BLaER1 (cell line): ENCODE results near the gene NCKAP5.

ENCODE experiments used
- H3K27ac ChIP-seq: shearing (Covaris generic); formaldehyde crosslinking; 2 replicates; pipeline ENCODE4 v1.8.1; 2022
- H3K27me3 ChIP-seq: shearing (Covaris generic); formaldehyde crosslinking; 2 replicates; pipeline ENCODE4 v1.8.1; 2022
- H3K36me3 ChIP-seq: shearing (Covaris generic); formaldehyde crosslinking; 2 replicates; pipeline ENCODE4 v1.8.1; 2022
- H3K4me1 ChIP-seq: shearing (Covaris generic); formaldehyde crosslinking; 2 replicates; pipeline ENCODE4 v1.8.1; 2022
- H3K4me2 ChIP-seq: shearing (Covaris generic); formaldehyde crosslinking; 2 replicates; pipeline ENCODE4 v1.8.1; 2022
- H3K4me3 ChIP-seq: shearing (Covaris generic); formaldehyde crosslinking; 2 replicates; pipeline ENCODE4 v1.8.1; 2022
- H3K9ac ChIP-seq: shearing (Covaris generic); formaldehyde crosslinking; 2 replicates; pipeline ENCODE4 v1.8.1; 2022
- H3K9me3 ChIP-seq: shearing (Covaris generic); formaldehyde crosslinking; 2 replicates; pipeline ENCODE4 v1.8.1; 2022
- H4K20me1 ChIP-seq: shearing (Covaris generic); formaldehyde crosslinking; 2 replicates; pipeline ENCODE4 v1.8.1; 2022
- Cebpa-rat ChIP-seq: shearing (Covaris generic); IDR thresholded peaks from 2 replicates; pipeline ENCODE4 v1.8.1; 2022

The NCKAP5 gene

DNA sequence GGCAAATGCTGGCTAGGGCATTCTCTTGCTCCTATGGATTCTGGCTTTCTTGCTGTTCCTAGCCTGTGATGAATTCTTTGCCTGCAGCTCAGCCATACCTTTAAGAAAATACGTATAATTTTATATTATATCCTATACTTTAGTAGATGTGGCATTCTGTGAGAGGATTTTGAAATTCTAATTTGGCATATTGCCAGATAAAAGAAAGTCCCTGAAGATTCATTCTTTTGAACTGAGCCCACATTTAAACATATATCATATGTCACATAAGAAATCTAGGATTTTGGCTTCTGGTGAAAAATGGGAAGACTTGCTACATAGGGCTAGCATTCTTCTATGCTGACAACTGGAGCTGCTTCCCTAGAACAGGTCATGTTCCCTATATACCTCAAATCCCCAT, 806.8 kb downstream of the NCKAP5 start:
- no peak for TF ChIP-seq Cebpa-rat
- Histone ChIP-seq H3K27ac (no peak overlapping the region), H3K27me3 (no peaks in the 10 kb centered on the region), H3K36me3 (no peaks in the 10 kb centered on the region), H3K9me3 (no peaks in the 10 kb centered on the region), H3K4me3 (no peak overlapping the region), H4K20me1 (no peaks in the 10 kb centered on the region), H3K9ac (no peak overlapping the region), H3K4me2 (no peak overlapping the region), H3K4me1 (no peaks in the 10 kb centered on the region)

DNA sequence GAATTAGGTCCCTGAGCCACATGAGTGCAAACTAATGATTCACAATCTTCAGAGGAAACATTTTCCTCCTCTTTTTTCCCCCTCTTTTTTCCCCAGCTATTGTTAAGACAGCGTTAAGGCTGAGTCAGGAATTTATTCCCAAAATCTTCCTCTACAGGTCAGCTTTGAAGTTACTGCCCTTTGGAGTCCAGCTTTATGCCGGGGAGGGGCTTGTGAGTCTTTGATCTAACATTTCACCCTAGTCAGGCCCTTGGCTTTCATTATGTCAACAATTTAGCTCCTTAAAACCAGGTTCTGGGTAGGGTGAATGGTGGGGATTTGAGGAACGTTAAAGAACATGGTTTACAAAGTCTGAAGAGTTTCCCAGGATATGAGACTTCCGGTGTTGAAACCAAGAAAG, 807.3 kb downstream of the NCKAP5 start:
- no peak overlapping the region for H3K27ac ChIP-seq
- H3K4me1 ChIP-seq: no peaks in the 10 kb centered on the region
- H3K27me3 ChIP-seq: no peaks in the 10 kb centered on the region
- no peak for TF ChIP-seq Cebpa-rat
- H3K4me3 ChIP-seq: no peak overlapping the region
- H3K9ac ChIP-seq: no peak overlapping the region
- H3K4me2 ChIP-seq: no peak overlapping the region
- H3K36me3 ChIP-seq: no peaks in the 10 kb centered on the region
- no peaks in the 10 kb centered on the region for H3K9me3 ChIP-seq
- no peaks in the 10 kb centered on the region for H4K20me1 ChIP-seq

DNA sequence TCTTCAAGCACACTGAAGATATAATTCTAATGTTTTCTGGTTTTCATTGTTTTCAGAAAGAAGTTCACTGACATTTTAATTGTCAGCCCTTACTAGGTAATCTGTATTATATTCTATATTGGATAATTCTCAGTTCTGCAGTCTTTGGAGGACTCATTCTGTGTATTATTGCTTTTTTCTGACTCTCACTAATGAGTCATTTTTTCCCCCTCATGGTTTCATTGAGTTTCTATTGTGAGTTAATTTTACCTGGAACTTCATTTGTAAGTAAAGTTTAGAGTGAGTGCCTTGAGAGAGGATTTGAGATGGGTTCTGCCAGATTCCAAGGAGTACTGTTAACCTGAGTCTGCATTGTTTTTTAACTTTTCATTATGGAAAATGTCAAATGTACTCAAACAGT, 807.9 kb downstream of the NCKAP5 start:
- TF ChIP-seq Cebpa-rat: no peak
- no peak overlapping the region for H3K4me3 ChIP-seq
- no peak overlapping the region for H3K27ac ChIP-seq
- no peaks in the 10 kb centered on the region for H3K9me3 ChIP-seq
- H3K27me3 ChIP-seq: no peaks in the 10 kb centered on the region
- no peaks in the 10 kb centered on the region for H4K20me1 ChIP-seq
- H3K9ac ChIP-seq: no peak overlapping the region
- no peaks in the 10 kb centered on the region for H3K4me1 ChIP-seq
- no peak overlapping the region for H3K4me2 ChIP-seq
- H3K36me3 ChIP-seq: no peaks in the 10 kb centered on the region

DNA sequence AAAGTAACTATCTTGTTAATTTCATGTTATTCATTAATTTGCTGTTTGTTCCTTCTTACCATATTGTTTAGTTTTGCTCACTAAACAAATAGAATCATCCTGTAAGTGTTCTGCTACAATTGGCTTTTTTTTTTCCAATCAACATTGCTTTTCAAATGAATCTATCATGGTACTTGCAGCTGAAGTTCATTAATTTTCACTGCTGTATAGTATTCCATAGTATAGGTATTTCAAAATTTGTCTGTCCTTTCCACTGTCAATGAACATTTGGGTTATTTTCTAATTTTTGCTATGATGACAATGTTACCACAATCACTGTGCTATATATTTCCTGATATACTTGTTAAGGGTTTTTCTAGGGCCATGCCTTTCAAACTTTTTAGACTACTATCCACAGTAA, 809.3 kb downstream of the NCKAP5 start:
- H3K36me3 ChIP-seq: no peaks in the 10 kb centered on the region
- TF ChIP-seq Cebpa-rat: no peak
- H3K27me3 ChIP-seq: no peaks in the 10 kb centered on the region
- H3K9ac ChIP-seq: no peak overlapping the region
- peaks cover 8% of the 10 kb centered on the region; the same call in 1 of the 2 replicates for H3K4me1 ChIP-seq
- H4K20me1 ChIP-seq: no peaks in the 10 kb centered on the region
- H3K9me3 ChIP-seq: no peaks in the 10 kb centered on the region
- H3K4me2 ChIP-seq: no peak overlapping the region
- H3K27ac ChIP-seq: no peak overlapping the region
- H3K4me3 ChIP-seq: no peak overlapping the region

DNA sequence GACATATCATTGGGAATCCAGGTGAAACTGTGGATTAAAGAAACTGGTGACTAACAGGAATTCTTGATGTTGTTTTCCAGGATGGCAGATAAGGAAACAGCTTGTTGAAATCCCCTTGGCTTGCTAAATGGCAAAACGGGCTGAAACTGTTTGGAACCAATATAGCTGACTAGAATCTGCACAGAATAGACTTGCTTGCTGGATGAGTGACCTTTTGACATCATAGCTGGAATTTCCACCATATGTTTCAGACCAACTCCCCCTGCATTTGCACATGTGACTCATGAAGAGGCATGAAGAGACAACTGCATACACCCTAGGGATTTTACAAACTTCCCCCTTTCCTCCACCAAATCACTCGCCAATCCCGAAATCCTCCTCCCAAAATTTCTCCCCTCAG, 810.6 kb downstream of the NCKAP5 start:
- Histone ChIP-seq H3K9me3 (no peaks in the 10 kb centered on the region), H3K27me3 (no peaks in the 10 kb centered on the region), H3K4me3 (no peak overlapping the region), H4K20me1 (no peaks in the 10 kb centered on the region), H3K36me3 (no peaks in the 10 kb centered on the region), H3K27ac (no peak overlapping the region), H3K4me1 (peaks cover 9% of the 10 kb centered on the region; the same call in 1 of the 2 replicates), H3K9ac (no peak overlapping the region), H3K4me2 (no peak overlapping the region)
- no peak for TF ChIP-seq Cebpa-rat

DNA sequence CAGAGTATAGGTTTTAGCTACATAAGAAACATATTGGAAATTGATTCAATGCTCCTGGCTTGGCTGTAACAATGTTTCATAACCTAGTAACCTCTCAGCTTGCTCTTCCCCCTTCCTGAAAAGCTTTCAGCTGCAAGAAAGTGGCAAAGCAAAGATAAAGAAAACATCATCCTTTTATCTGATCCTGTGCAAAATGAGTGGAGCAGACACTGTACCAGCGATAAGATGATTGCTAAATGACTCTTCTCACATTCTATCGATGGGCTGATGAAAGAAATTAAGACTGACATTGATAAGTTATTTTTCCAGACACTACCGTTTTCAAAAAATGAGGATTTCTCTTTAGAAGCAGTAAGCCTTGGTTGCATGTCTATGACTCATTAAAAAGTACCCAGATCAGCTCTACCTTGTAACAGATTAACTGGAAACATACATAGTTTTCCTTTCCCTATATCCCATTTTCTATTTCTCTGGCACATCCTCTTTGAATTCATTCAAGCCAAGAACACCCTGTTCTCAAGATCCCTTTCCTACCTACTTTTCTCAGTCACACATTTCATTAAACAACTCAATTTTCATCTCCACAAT, 811.2 kb downstream of the NCKAP5 start:
- TF ChIP-seq Cebpa-rat: no peak
- no peaks in the 10 kb centered on the region for H3K9me3 ChIP-seq
- H3K4me2 ChIP-seq: no peak overlapping the region
- H3K4me3 ChIP-seq: no peak overlapping the region
- no peaks in the 10 kb centered on the region for H3K27me3 ChIP-seq
- H3K36me3 ChIP-seq: no peaks in the 10 kb centered on the region
- no peaks in the 10 kb centered on the region for H4K20me1 ChIP-seq
- peaks cover 9% of the 10 kb centered on the region; the same call in 1 of the 2 replicates for H3K4me1 ChIP-seq
- H3K9ac ChIP-seq: no peak overlapping the region
- no peak overlapping the region for H3K27ac ChIP-seq

DNA sequence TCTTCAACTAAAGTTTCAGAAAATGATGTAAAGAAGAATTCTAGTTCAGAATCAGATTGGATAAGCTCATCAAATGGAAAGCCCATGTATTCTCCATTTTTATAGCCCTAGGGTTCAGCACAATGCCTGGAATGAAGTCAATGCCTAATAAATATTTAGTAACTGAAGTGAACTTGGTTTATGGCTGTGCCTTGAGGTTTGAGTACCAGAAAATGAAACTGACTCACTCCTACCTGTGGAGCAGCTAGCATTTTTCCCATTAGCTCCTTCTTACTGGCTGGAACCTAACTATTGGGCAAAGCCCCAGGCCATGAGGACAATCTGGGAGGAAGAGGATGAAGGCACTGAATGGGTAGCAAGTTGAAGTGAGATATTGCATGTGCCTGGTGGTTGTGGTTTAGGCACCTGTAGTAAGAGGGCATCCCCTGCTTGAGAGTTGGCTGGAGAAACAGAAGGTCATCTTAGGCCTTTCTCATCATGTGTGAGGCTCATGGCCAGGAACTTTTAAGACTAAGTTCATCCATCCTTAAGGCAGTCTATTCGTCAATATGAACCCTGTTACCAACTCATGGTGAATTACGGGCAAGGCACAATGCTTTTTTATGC, 813.3 kb downstream of the NCKAP5 start:
- Histone ChIP-seq H3K27me3 (no peaks in the 10 kb centered on the region), H3K36me3 (no peaks in the 10 kb centered on the region), H3K27ac (no peak overlapping the region), H3K9me3 (no peaks in the 10 kb centered on the region), H4K20me1 (no peaks in the 10 kb centered on the region), H3K4me3 (no peak overlapping the region), H3K9ac (no peak overlapping the region), H3K4me1 (peaks cover 9% of the 10 kb centered on the region; the same call in 1 of the 2 replicates), H3K4me2 (no peak overlapping the region)
- TF ChIP-seq Cebpa-rat: no peak

DNA sequence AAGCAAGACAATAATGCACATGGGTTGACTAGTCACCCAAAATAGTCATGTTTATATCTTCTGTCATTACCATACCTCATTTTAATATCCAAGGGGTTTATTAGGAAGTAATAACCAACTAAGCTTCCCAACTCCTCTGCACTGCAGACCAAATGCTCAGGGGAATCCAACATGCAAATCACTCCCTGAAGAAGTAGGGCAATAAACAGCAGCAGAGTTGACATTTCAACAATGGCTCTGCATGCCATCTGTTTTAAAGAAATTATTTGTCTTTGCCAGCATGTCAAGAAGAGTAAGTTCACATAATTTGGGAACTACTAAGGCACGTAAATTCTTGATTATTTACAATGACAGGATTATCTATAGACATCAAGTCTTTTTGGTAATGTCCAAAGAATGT, 813.9 kb downstream of the NCKAP5 start:
- Histone ChIP-seq H3K9ac (no peak overlapping the region), H3K27me3 (no peaks in the 10 kb centered on the region), H3K27ac (no peak overlapping the region), H4K20me1 (no peaks in the 10 kb centered on the region), H3K4me1 (peaks cover 9% of the 10 kb centered on the region; the same call in 1 of the 2 replicates), H3K9me3 (no peaks in the 10 kb centered on the region), H3K4me3 (no peak overlapping the region), H3K36me3 (no peaks in the 10 kb centered on the region), H3K4me2 (peak overlapping the region; percentile 21; the same call in 1 of the 2 replicates)
- no peak for TF ChIP-seq Cebpa-rat

DNA sequence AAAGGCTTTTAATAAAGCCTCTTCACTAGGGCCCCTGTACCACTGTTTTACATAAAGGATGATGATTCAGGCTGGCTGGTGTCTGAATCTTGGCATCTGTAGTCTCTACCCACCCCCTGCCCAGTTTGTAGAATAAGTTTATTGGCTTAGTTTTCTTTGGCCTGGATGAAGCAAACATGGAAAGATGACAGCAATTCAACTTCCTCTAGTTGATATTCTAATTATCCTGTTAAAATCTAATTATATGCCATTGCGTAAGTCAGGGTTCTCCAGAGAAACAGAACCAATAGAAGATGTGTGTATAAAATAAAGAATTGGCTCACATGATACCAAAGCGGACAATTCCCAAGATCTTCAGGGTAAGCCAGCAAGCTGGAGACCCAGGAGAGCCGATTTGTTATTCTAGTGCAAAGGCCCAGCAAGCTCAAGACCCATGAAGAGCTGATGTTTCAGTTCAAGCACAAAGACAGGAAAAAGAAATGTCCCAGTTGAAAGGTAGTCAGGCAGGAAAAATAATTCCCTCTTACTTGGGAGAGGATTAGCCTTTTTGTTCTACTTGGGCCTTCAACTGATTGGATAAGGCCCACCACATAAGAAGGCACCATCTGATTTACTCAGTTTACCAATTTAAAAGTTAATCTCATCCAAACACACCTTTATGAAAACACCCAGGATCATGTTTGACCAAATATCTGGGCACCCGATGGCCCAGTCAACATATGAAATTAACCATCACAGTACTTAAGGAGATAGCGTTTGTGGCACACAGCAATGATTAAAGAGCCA, 815.6 kb downstream of the NCKAP5 start:
- Histone ChIP-seq H3K27me3 (no peaks in the 10 kb centered on the region), H3K27ac (no peak overlapping the region), H3K4me1 (peaks cover 9% of the 10 kb centered on the region), H4K20me1 (no peaks in the 10 kb centered on the region), H3K4me3 (no peak overlapping the region), H3K9me3 (no peaks in the 10 kb centered on the region), H3K4me2 (no peak overlapping the region), H3K9ac (no peak overlapping the region), H3K36me3 (no peaks in the 10 kb centered on the region)
- TF ChIP-seq Cebpa-rat: no peak

DNA sequence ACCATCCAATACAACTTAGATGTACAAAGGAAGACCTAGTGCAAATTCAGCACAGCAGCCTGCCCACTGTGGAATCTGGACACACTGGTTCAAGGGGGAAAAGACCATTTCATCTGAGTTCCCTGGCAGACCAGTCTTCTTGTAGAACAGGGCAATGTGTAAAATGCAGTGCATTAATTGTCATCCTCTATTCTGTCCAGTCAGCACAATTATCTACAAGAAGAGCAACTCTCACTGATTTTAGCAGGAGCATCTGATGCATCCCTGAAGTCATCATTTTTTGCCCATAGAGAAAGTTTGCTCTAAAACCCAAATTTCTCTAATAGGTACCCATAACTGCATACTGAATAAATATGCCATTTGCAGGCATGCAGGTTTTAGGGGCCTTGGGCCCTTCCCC, 816.4 kb downstream of the NCKAP5 start:
- Histone ChIP-seq H3K4me1 (peaks cover 17% of the 10 kb centered on the region), H4K20me1 (no peaks in the 10 kb centered on the region), H3K4me3 (no peak overlapping the region), H3K27me3 (no peaks in the 10 kb centered on the region), H3K9me3 (no peaks in the 10 kb centered on the region), H3K4me2 (no peak overlapping the region), H3K27ac (no peak overlapping the region), H3K9ac (no peak overlapping the region), H3K36me3 (no peaks in the 10 kb centered on the region)
- no peak for TF ChIP-seq Cebpa-rat
